ENCODE results near the gene CTSD. TPM values are rescaled to one million over a fixed set of nuclear protein-coding genes. Genes with fewer than 3 reads are reported as not detected.

CTSD gene
- polyA plus RNA-seq, 2 of the 4 experiments (the other 2 are of a cell fraction) = 74.0 to 310 TPM

DNA sequence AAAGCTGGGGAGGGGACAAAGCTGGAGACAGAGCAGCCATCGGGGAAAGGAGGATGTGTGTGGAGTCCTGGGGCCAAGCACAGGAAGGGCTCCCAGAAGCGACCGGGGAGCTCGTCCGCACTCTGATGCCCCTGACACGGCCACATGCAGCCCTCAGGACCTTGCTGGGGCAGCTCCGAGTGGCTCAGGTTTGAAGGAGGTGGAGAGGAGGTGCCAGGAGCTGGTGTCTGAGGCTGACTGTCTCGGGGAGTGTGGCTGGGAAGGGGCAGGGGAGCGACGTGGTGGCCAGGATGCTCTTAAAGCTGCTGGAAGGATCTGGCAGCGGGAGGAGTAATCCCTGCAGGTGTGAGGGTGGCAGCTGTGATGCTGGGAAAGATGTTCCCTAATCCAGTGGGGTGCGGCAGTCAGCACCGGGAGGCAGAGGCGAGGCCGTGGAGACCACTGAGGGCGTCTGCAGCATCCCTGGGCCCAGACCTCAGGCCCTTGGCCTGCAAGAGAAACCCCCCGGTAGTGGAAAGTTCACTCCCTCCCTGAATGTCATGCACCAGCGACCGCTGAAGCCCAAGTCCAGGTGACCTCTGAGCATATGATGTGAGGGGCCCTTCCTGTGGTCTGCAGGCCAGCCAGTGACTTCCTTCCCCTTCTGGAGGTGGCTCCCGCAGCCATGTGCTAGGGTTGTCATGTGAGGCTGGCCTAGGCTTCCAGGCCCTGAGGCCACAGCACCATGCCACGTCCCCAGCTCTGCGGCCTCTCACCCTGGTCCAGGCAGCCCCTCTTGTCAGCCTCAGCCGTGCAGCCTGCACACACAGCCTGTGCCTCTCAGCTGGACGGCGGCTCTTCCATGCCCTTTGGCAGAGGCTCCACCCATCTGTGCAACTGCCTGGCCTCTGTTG is 17.2 kb upstream of the CTSD start:
- ChIA-PET POLR2A (no interaction called here), CTCF (interaction anchor here (0.8 to 1.9 kb wide), 4 partner anchors 9 to 102 kb away, joined by 3 to 6 read pairs (median 3); no protein-coding TSS in a partner anchor)
- WGBS (ENCODE audit: missing lambda C conversion rate) = 89% methylated on average over 21 of the region's 25 CpGs
- FAIRE-seq = no peak
- H3K4me1 ChIP-seq = peaks cover 34% of the 10 kb centered on the region
- peak; percentile 9 to 27; a peak in 3 of 6 replicates for ATAC-seq
- DNase-seq (ENCODE audit: low read depth in 1 of 2, low spot score in 1 of 2) = no peak
- peak overlapping the region in 1 of 2 experiments; percentile 75; a peak in 3 of 6 replicates for H3K27ac ChIP-seq
- no peak overlapping the region for H3K4me2 ChIP-seq
- no peaks in the 10 kb centered on the region for H3K9me3 ChIP-seq
- H3K4me3 ChIP-seq = no peak overlapping the region
- TF ChIP-seq HOXB13 (CRISPR knock-in tag; IDR thresholded peaks at IDR 0.05; ENCODE audit: low read depth) (no peak), ESRRA (IDR thresholded peaks at IDR 0.05; ENCODE audit: borderline replicate concordance, low read length) (no peak), ZFP36 (IDR thresholded peaks at IDR 0.05; ENCODE audit: borderline replicate concordance, partially characterized antibody) (no peak), EP300 (IDR thresholded peaks at IDR 0.05) (no peak)

- no peak for FAIRE-seq
- no peak for ATAC-seq
- WGBS (ENCODE audit: missing lambda C conversion rate) = 90% methylated on average over 28 of the region's 34 CpGs
- CTCF ChIA-PET = interaction anchor here (0.8 to 1.9 kb wide), 4 partner anchors 8 to 102 kb away, joined by 3 to 6 read pairs (median 3); no protein-coding TSS in a partner anchor
- H3K27ac ChIP-seq = peak overlapping the region in 1 of 2 experiments; percentile 75; a peak in 3 of 6 replicates
- H3K4me2 ChIP-seq = no peak overlapping the region
- TF ChIP-seq GATA3 (IDR thresholded peaks at IDR 0.05; ENCODE audit: borderline replicate concordance) = no peak
- TF ChIP-seq ESRRA (IDR thresholded peaks at IDR 0.05; ENCODE audit: borderline replicate concordance, low read length) = no peak
- TF ChIP-seq SMC3 (IDR thresholded peaks at IDR 0.05) = no peak
- TF ChIP-seq, protein P1, sequence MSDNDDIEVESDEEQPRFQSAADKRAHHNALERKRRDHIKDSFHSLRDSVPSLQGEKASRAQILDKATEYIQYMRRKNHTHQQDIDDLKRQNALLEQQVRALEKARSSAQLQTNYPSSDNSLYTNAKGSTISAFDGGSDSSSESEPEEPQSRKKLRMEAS (IDR thresholded peaks at IDR 0.05) = no peak
- no peak for TF ChIP-seq EP300 (IDR thresholded peaks at IDR 0.05)
- no peak for TF ChIP-seq ZNF302 (CRISPR knock-in tag; IDR thresholded peaks at IDR 0.05)
- TF ChIP-seq RAD21 (conservative IDR thresholded peaks at IDR 0.05 in 1 of 2, IDR thresholded peaks at IDR 0.05 in 1 of 2) = no peak
- no peak for TF ChIP-seq REST (IDR thresholded peaks at IDR 0.05)
- no peak for TF ChIP-seq NPAS2 (CRISPR knock-in tag; IDR thresholded peaks at IDR 0.05; ENCODE audit: borderline replicate concordance)
- no peak for DNase-seq (ENCODE audit: low read depth in 1 of 2, low spot score in 1 of 2)
- H3K4me3 ChIP-seq = no peak overlapping the region
- peaks cover 34% of the 10 kb centered on the region for H3K4me1 ChIP-seq
- POLR2A ChIA-PET = no interaction called here
- no peaks in the 10 kb centered on the region for H3K9me3 ChIP-seq
Measured at GRCh38 chr11:1779806-1780699, 16.3 kb upstream of the CTSD start.

DNA sequence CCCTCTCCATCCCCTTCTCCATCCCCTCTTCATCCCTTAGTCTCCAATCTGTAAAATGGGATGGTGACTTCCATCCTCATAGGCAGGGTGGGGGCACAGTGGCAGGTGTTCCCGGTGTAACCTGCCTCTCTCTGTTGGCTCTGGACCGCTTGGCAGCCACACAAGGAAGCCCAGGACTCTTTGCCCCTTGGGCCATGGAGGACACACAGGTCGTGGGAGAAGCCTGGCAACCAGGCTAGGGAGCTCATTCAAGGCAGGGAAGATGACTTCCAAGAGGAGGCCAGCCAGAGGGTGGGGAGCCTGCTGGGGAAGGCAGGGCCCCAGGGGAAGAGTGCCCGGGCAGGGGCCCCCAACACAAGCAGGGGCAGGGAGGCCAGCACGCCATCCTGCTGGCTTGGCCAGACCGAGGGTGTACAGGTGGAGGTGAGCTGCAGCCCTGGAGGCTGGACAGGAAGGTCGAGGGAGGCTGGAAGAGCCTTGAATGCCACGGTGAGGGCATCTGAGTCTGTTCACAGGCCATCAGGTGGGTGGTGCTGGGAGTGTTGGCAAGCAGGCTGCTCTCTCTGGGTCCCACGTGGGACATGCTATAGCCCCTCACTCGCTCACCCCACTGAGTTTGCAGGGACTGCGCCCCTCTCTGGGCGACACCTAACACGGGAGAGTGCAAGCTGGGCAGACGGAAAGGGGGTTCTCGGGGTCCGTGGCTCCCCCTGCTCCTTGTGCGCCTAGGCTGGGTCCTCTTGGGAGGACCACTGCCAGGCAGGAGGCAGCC is 15.5 kb upstream of the CTSD start:
- Histone ChIP-seq H3K9me3 (no peaks in the 10 kb centered on the region), H3K4me1 (peaks cover 34% of the 10 kb centered on the region), H3K27ac (peak overlapping the region in 1 of 2 experiments; percentile 75; a peak in 3 of 6 replicates), H3K4me3 (no peak overlapping the region), H3K4me2 (no peak overlapping the region)
- 80% methylated on average over 11 of the region's 17 CpGs for whole genome bisulfite sequencing (ENCODE audit: missing lambda C conversion rate)
- ChIA-PET POLR2A (no interaction called here), CTCF (interaction anchor here (1.7 to 2.4 kb wide), 2 partner anchors 10 to 53 kb away, joined by 4 to 13 read pairs; no protein-coding TSS in a partner anchor)
- FAIRE-seq (no peak), ATAC-seq (no peak), DNase-seq (ENCODE audit: low read depth in 1 of 2, low spot score in 1 of 2) (no peak)
- no peak for TF ChIP-seq EHF (CRISPR knock-in tag; IDR thresholded peaks at IDR 0.05)
- TF ChIP-seq GATA3 (IDR thresholded peaks at IDR 0.05; ENCODE audit: borderline replicate concordance) = no peak
- TF ChIP-seq HES2 (IDR thresholded peaks at IDR 0.05) = no peak
- no peak for TF ChIP-seq CHD4 (IDR thresholded peaks at IDR 0.05; ENCODE audit: borderline replicate concordance)
- TF ChIP-seq TP53 (CRISPR knock-in tag; IDR thresholded peaks at IDR 0.05) = no peak
- TF ChIP-seq SREBF2 (IDR thresholded peaks at IDR 0.05) = no peak
- TF ChIP-seq HOXB13 (CRISPR knock-in tag; IDR thresholded peaks at IDR 0.05; ENCODE audit: low read depth) = no peak

Data from A549 (cell line).